ENCODE results near the gene KIAA1328. TPM values are rescaled to one million over a fixed set of nuclear protein-coding genes. Genes with fewer than 3 reads are reported as not detected.
A peak's percentile ranks its signal among the peaks of the same experiment; 100 is the strongest.

The KIAA1328 gene
- total RNA-seq, 2 experiments from 2014 or later = 7.3 to 7.8 TPM

GRCh38 chr18:37218022-37218590 is 389.2 kb downstream of the KIAA1328 start:
- intact Hi-C loops (cut with micrococcal nuclease) = no loop called here
- POLR2A ChIA-PET = no interaction called here
- H3K36me3 Mint-ChIP-seq = peaks cover 24% of the 10 kb centered on the region
- peaks cover 26% of the 10 kb centered on the region for H3K9me3 Mint-ChIP-seq
- peaks cover 3% of the 10 kb centered on the region for H3K4me1 Mint-ChIP-seq (ENCODE audit: low read depth)
- CTCF ChIA-PET = no interaction called here
- no peaks in the 10 kb centered on the region for H3K27me3 Mint-ChIP-seq
- no peak overlapping the region for H3K4me3 Mint-ChIP-seq
- no peak overlapping the region for H3K27ac Mint-ChIP-seq
- no peak for DNase-seq

GRCh38 chr18:37219257-37219656 is 390.3 kb downstream of the KIAA1328 start:
- peaks cover 3% of the 10 kb centered on the region for H3K4me1 Mint-ChIP-seq (ENCODE audit: low read depth)
- H3K4me3 Mint-ChIP-seq = no peak overlapping the region
- ChIA-PET CTCF (no interaction called here), POLR2A (no interaction called here)
- peaks cover 18% of the 10 kb centered on the region for H3K9me3 Mint-ChIP-seq
- H3K36me3 Mint-ChIP-seq = peaks cover 16% of the 10 kb centered on the region
- intact Hi-C loops (cut with micrococcal nuclease) = no loop called here
- no peaks in the 10 kb centered on the region for H3K27me3 Mint-ChIP-seq
- no peak for DNase-seq
- H3K27ac Mint-ChIP-seq = no peak overlapping the region

GRCh38 chr18:37222354-37222998 is 393.5 kb downstream of the KIAA1328 start:
- POLR2A ChIA-PET = no interaction called here
- DNase-seq = no peak
- Mint-ChIP-seq H3K4me1 (ENCODE audit: low read depth) (peaks cover 3% of the 10 kb centered on the region), H3K9me3 (no peaks in the 10 kb centered on the region), H3K27me3 (no peaks in the 10 kb centered on the region), H3K27ac (peak overlapping the region; percentile 16), H3K36me3 (peaks cover 27% of the 10 kb centered on the region), H3K4me3 (no peak overlapping the region)
- CTCF ChIA-PET = no interaction called here
- intact Hi-C loops (cut with micrococcal nuclease) = no loop called here

GRCh38 chr18:37222999-37223378 is 394.1 kb downstream of the KIAA1328 start:
- DNase-seq = no peak
- Mint-ChIP-seq H3K9me3 (no peaks in the 10 kb centered on the region), H3K4me1 (ENCODE audit: low read depth) (peaks cover 3% of the 10 kb centered on the region), H3K4me3 (no peak overlapping the region), H3K27ac (no peak overlapping the region), H3K27me3 (no peaks in the 10 kb centered on the region), H3K36me3 (peaks cover 27% of the 10 kb centered on the region)
- ChIA-PET POLR2A (no interaction called here), CTCF (interaction anchor here (1.0 kb wide), 1 partner anchor 37 kb away, joined by 3 read pairs; no protein-coding TSS in a partner anchor)
- intact Hi-C loops (cut with micrococcal nuclease) = no loop called here

- CTCF ChIA-PET = no interaction called here
- Mint-ChIP-seq H3K27me3 (no peaks in the 10 kb centered on the region), H3K4me1 (ENCODE audit: low read depth) (peaks cover 3% of the 10 kb centered on the region), H3K9me3 (no peaks in the 10 kb centered on the region), H3K36me3 (peaks cover 29% of the 10 kb centered on the region), H3K27ac (no peak overlapping the region), H3K4me3 (no peak overlapping the region)
- POLR2A ChIA-PET = no interaction called here
- intact Hi-C loops (cut with micrococcal nuclease) = no loop called here
- no peak for DNase-seq
Observed at GRCh38 chr18:37225279-37225678, 396.4 kb downstream of the KIAA1328 start.

- H3K9me3 Mint-ChIP-seq = no peaks in the 10 kb centered on the region
- H3K4me1 Mint-ChIP-seq (ENCODE audit: low read depth) = no peaks in the 10 kb centered on the region
- no peak overlapping the region for H3K27ac Mint-ChIP-seq
- no peaks in the 10 kb centered on the region for H3K27me3 Mint-ChIP-seq
- no peak overlapping the region for H3K4me3 Mint-ChIP-seq
- intact Hi-C loops (cut with micrococcal nuclease) = no loop called here
- POLR2A ChIA-PET = no interaction called here
- no peak for DNase-seq
- peaks cover 11% of the 10 kb centered on the region for H3K36me3 Mint-ChIP-seq
- CTCF ChIA-PET = no interaction called here
Observed at GRCh38 chr18:37230768-37231167, 401.8 kb downstream of the KIAA1328 start.

- ChIA-PET POLR2A (no interaction called here), CTCF (no interaction called here)
- DNase-seq = no peak
- intact Hi-C loops (cut with micrococcal nuclease) = no loop called here
- Mint-ChIP-seq H3K4me3 (no peak overlapping the region), H3K9me3 (no peaks in the 10 kb centered on the region), H3K4me1 (ENCODE audit: low read depth) (no peaks in the 10 kb centered on the region), H3K27ac (no peak overlapping the region), H3K36me3 (peaks cover 6% of the 10 kb centered on the region), H3K27me3 (no peaks in the 10 kb centered on the region)
Observed at GRCh38 chr18:37231251-37231650, 402.3 kb downstream of the KIAA1328 start.

- Mint-ChIP-seq H3K27me3 (no peaks in the 10 kb centered on the region), H3K4me3 (no peak overlapping the region), H3K27ac (no peak overlapping the region), H3K4me1 (ENCODE audit: low read depth) (no peaks in the 10 kb centered on the region), H3K9me3 (no peaks in the 10 kb centered on the region), H3K36me3 (no peaks in the 10 kb centered on the region)
- intact Hi-C loops (cut with micrococcal nuclease) = no loop called here
- ChIA-PET POLR2A (no interaction called here), CTCF (no interaction called here)
- no peak for DNase-seq
Observed at GRCh38 chr18:37235583-37235982, 406.7 kb downstream of the KIAA1328 start.

- no peaks in the 10 kb centered on the region for H3K9me3 Mint-ChIP-seq
- ChIA-PET CTCF (no interaction called here), POLR2A (no interaction called here)
- H3K27ac Mint-ChIP-seq = no peak overlapping the region
- peaks cover 11% of the 10 kb centered on the region for H3K27me3 Mint-ChIP-seq
- intact Hi-C loops (cut with micrococcal nuclease) = no loop called here
- H3K4me3 Mint-ChIP-seq = no peak overlapping the region
- H3K4me1 Mint-ChIP-seq (ENCODE audit: low read depth) = no peaks in the 10 kb centered on the region
- no peaks in the 10 kb centered on the region for H3K36me3 Mint-ChIP-seq
- DNase-seq = no peak
Observed at GRCh38 chr18:37238282-37239108, 409.6 kb downstream of the KIAA1328 start.

- DNase-seq = no peak
- Mint-ChIP-seq H3K4me1 (ENCODE audit: low read depth) (peaks cover 2% of the 10 kb centered on the region), H3K27ac (no peak overlapping the region), H3K27me3 (peaks cover 29% of the 10 kb centered on the region), H3K9me3 (no peaks in the 10 kb centered on the region), H3K36me3 (no peaks in the 10 kb centered on the region), H3K4me3 (no peak overlapping the region)
- ChIA-PET POLR2A (no interaction called here), CTCF (interaction anchor here (0.6 kb wide), 1 partner anchor 37 kb away, joined by 3 read pairs; no protein-coding TSS in a partner anchor)
- intact Hi-C loops (cut with micrococcal nuclease) = no loop called here
Observed at GRCh38 chr18:37242091-37242490, 413.2 kb downstream of the KIAA1328 start.

- no peaks in the 10 kb centered on the region for H3K9me3 Mint-ChIP-seq
- H3K27ac Mint-ChIP-seq = no peak overlapping the region
- H3K4me1 Mint-ChIP-seq (ENCODE audit: low read depth) = peaks cover 2% of the 10 kb centered on the region
- DNase-seq = no peak
- POLR2A ChIA-PET = no interaction called here
- no peak overlapping the region for H3K4me3 Mint-ChIP-seq
- CTCF ChIA-PET = no interaction called here
- H3K27me3 Mint-ChIP-seq = peaks cover 29% of the 10 kb centered on the region
- intact Hi-C loops (cut with micrococcal nuclease) = no loop called here
- H3K36me3 Mint-ChIP-seq = no peaks in the 10 kb centered on the region
Observed at GRCh38 chr18:37242826-37243560, 414.1 kb downstream of the KIAA1328 start.

- ChIA-PET POLR2A (no interaction called here), CTCF (no interaction called here)
- intact Hi-C loops (cut with micrococcal nuclease) = no loop called here
- peaks cover 29% of the 10 kb centered on the region for H3K27me3 Mint-ChIP-seq
- no peak overlapping the region for H3K27ac Mint-ChIP-seq
- no peaks in the 10 kb centered on the region for H3K9me3 Mint-ChIP-seq
- H3K4me3 Mint-ChIP-seq = no peak overlapping the region
- DNase-seq = no peak
- no peaks in the 10 kb centered on the region for H3K36me3 Mint-ChIP-seq
- peaks cover 2% of the 10 kb centered on the region for H3K4me1 Mint-ChIP-seq (ENCODE audit: low read depth)
Observed at GRCh38 chr18:37243741-37244140, 414.8 kb downstream of the KIAA1328 start.

All from activated CD4-positive, alpha-beta memory T cell treated with anti-CD3 and anti-CD28 coated beads for 36 hours (primary cell).